DMS153 treated with DMSO at 0.1 percent for 48 hours (cell line): Measurements from ENCODE around the gene GCG.

Experiments
- DNase-seq: peaks from one replicate; lab custom pipeline; 2025; ENCODE audit not compliant: unreplicated experiment; lab: John Stamatoyannopoulos, UW

GCG gene

DNA sequence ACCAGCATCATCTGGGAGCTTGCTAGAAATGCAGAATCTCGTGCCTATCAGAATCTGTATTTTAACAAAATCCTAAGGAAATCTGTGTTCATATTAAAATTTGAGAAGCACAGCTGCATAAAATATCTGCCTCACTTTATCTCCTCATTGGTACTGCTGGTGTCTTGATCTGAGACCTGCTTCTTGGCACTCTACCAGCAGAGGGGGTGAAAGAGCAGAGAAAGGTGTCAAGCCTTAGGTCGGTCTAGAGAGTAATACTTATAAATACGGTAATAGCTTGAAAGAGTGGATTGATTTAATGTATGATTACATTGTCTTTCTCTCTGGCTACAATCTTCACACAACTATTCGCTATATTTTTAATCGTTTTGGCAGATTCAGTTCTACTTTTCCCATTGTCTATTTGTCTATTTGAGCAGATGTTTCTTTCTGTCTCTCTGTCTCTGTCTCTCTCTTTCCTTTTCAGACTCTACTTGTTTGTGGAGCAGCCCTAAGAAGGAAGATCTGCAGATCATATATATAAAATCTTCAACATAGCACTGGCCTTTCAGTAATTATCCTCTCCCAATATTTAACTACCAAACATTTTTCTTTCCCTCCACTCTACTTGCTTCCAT lies 1.7 kb upstream of the GCG start:
- DNase-seq: peak; percentile 71

DNA sequence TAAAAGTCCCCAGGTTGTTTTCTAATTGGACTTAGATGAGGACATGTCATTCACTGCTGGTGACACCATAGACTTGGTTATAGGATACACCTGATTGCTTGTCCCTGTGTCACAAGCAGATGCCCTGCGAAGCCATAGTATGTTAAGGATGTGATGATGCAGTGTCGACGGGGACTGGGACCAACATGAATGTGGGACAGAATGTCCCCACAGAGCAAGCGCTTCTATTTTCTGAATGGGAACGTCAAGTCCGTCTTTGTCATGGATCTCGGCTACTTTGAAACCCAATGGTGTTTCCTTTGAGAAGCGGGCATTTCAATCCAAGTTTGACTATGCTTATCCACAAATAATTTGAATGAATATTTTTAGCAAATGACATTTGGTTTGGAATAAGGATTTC lies 2.1 kb downstream of the GCG start:
- DNase-seq: no peak

DNA sequence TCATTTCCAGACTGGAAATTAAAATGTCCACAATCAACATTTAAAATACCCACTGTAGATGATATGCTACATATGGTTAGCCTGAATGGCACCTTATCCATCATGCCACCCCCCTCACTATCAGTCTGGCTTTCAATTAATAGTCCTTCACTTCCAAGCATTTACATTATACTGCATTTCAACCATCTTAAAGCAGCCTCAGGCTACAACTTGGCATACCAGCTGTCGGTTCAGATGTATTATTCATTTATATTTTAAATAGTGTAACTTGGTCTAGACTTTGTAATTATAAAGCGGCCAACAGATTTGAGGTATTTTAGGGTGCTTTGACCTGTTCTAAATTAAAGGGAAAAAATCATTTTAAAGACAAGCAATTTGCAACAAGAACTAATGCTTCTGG lies 2.6 kb downstream of the GCG start:
- DNase-seq: no peak

DNA sequence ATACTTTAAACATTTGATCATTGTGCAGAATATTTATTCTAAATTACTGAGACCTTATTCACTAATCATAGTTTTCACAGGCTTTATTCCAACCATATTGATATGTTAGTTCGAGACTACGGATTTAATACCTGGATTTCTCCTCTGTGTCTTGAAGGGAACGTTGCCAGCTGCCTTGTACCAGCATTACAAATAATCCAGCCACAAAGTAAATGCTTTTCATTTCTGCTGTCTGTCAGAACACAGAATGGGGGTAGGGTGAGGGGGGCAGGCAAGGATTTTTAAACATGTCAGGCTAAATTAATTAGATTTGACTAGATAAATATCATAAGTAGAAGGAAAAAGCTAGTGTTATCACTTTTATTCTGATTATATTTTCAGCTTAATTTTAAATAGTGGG lies 3.1 kb downstream of the GCG start:
- DNase-seq: no peak

DNA sequence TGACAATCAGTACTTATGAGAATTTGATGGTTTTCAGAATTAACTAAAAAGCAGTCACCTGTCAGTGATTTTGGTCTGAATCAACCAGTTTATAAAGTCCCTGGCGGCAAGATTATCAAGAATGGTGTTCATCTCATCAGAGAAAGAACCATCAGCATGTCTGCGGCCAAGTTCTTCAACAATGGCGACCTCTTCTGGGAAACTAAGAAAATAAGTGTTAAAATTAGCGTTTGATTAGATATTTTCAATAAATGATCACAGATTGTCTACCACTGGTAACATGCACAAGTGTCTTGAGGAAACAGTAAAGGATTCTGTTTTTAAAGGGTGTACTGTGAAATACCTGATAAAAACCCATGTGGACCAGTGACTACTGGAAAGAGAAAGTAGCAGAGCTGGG lies 8.1 kb downstream of the GCG start:
- no peak for DNase-seq

DNA sequence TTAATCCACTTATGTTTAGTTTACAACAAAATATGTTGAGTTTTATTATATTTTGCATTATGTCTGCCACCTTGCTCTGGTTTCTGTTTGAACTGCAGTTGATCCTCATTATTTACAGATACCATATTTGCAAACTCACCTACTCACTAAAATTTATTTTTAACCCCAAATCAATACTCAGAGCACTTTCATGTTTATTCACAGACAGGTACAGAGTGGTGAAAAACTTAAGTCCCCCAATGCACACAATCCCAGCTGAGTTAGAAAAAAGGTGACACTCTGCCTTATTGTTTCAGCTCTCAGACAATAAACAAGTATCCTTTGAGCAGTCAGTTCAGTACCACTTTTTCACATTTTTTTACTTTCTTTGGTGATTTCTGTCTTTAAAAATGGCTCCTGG lies 13.7 kb downstream of the GCG start:
- no peak for DNase-seq

DNA sequence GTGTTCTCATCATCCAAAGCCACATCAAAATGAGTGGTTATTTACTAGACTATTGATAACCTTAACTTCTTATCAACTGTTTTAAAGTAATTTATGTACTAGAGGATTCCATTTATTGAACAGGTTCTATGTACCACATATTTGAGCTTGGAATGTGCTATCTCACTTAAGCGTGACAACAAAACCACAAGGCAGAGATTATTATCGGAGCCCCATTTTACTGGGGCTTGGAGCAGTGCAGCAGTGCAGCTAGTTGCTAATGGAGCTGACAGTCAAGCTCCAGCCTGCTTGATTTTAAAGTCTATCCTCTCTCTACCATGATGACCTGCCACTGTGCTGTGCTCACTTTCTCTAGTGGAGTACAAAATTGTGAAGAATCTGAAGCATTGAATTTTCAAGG lies 24.6 kb downstream of the GCG start:
- no peak for DNase-seq

DNA sequence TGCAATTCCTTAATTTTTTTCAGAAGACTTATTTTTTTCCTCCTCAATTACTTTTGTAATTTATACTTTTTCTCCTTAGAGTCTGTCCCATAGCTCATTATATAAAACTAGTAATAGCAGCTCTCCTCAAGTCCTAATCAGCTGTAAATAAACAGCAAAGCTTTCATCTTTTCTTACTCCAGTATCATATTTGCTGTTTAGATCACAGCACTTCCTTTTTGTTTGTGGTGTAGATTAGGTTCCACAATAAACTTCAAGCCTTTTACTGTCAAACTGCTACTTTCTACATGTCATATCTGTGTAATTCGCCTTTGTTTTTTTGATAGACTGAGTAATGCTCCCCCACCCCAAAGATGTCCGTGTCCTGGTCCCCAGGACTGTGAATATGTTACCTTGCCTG lies 25.5 kb downstream of the GCG start:
- no peak for DNase-seq

DNA sequence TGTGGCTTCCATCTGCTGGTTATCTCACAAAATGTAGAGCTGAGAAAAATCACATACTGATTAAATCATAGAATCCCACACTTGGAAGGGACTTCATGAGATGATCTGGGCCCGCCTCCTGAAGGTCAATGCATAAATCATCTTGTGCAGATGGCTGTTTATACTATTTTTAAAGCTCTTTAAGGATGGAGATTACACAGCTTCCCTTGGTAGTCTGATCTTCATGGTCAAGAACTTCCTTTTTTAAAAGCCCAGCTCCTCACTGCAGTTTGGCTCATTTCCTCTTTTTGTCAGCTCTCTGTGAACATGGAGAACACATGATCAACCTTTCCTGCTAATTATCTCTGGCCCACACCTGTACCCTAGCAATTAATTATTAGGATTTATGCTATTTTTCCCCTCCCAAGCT lies 25.9 kb downstream of the GCG start:
- DNase-seq: no peak

DNA sequence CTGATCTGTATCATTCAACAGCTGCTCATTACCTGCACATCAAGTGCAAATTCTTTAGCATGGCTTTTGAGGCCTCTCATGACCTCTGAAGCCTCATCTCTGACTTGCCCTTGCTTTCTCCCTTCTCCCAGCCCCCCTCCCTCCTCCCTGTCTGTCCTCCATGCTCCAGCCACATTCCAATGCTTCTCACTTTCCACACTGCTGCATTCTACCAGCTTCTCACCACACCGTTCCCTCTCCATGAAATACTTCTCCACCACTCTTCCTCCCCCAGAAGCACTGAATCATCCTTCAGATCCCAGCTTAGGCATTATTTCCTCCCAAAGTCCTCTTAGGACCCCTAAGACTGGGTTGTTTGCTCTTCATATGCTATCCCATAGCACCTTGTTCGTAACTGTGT lies 26.9 kb downstream of the GCG start:
- DNase-seq: no peak

DNA sequence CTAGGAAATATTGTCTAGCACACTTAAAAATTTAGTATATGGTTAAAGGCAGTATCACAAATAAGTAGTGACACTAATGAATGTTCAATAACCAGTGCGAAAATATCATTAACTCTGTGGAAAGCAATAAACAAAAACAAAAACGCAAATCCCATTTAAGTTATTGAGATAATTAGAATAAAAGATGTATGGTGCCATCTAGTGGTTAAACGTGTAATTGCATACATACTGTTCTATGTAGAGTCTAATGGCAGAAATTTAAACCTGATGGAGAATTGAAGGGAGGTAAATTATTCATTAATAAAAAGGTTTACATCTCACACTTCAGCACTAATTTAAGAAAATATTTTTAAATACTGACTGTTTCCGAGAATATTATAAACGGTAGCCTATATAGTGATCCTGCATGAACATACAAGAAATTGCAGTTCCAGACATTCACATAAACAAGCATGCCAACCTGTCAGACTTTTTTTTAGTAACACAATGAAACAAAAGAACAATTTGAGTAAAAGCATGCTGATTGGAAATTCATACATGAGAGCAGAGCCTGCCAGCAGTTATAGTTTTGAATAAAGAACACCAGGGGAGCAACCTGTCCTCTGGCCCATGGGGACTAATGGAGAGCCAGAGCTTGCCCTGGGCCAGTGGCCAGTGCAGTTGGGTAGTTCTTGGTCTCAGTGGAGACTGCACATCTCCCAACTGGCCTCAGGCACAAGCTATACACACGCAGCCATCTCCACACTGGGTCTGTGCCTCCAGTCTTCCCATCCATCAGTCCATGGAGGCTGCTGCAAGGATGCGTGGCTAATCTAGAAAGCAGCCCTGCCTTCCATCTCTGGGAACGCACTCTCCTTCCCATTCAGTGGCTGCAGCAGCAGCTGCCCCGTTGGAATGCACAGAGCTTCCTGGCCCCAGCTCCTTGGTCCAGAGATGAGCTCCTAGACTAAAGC lies 28.0 kb downstream of the GCG start:
- peak; percentile 49 for DNase-seq

DNA sequence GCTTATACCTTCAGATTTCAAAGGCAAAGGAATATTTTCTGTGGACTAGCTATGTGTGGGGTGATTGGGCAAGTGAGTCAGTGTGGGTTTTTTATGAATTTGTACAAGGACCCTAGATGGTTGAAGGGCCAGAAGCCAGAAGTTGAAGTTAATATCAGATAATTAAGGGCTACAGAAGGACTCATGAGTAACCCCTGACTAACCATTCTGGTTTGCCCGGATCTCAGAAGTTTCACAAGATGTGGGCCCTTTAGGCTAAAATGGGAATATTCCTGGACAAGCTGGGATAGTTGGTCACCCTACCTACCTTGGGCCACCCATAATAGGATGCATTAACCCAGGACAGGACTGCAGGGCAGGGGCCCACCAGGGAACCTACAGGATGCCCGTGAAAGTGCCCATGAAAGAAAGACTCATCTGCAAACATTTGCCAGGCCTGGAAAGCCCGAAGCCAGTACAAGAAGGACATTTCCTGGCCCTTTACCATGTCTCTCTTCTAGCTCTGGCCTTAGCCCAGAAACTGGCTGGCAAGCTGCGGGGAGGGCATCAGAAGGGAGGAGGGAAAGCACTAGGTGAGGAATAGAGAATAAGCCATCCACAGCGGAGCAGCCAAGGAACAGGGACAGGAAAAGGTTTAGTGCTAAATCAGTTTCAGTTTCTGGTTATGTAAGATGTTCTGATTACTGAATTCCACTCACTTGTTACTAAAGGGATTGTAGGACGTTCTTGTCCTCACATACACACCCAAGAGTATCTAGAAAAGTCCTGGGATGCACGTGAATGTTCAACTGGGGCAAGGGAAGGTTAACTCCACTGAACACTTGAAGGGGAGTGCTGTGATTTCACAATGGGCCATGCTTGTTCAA lies 33.6 kb downstream of the GCG start:
- DNase-seq: no peak

DNA sequence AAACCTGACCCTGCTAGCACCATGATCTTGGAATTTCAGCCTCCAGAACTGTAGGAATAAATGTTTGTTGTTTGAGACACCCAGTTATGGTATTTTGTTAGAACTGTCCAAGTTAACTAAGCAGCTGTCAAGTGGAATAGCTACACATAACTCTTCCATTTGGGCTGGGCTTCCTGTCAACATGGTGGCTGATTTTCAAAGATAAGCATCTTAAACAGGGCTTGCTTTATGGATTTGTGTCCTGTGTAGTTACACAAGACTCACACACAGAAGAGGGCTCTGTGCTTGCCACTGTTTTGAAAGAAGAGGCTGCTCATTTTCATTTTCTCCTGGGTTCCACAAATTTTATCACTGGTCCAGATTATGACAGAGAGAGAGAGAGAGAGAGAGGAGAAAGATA lies 35.7 kb downstream of the GCG start:
- DNase-seq: no peak

DNA sequence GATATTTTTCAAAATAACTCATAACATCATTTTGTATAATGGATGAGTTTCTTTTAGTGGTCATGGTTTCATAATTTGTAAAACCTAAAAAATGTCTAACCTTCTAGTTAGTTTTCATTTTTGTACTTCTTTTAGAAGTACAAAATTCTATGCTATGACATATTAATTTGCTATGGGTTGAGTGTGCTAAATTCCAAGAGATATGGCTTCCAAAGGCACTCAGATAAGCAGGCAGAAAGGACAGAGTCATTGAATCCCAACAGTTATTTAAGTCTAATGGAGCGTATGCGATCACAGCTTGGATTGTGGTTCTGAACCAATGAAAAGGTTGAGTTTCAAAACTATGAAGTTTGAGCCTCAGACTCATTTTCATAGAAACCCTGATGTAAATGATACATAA lies 37.0 kb downstream of the GCG start:
- DNase-seq: no peak

DNA sequence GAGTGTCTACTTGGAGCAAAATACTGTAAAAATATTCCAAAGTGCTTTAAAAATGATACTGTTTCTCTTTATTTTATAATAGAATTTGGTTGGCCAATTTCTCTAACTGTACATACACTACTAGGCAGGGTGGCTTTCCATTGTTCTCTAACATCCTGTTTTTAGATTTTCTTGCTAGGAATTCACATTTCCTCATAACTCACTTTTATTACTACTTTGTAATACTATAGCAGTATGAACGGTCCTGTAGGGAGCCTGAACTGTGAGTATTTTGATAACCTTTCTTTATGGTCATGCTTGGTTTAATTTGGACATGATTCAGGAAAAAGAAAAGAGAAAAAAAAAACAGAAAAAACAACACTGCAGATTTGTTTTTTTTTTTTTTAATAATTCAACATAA lies 37.8 kb downstream of the GCG start:
- DNase-seq: no peak

DNA sequence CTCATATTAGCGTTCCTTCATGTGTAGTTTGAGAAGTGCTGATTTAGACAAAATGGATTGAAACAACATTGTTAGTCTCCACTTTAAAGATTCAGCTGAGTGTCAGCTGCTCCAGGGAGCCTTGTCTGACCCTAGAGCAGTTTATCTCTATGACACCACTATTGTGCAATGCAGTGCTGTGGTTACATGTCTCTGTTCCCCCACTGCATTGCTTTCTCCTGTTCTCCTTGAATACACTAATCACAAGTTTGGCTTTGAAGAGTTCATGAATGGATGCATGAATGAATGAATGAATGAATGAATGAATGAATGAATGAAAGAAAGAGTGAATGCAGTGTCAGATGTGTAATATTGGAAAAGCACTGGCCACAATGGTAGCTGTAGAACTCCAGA lies 38.3 kb downstream of the GCG start:
- DNase-seq: no peak

DNA sequence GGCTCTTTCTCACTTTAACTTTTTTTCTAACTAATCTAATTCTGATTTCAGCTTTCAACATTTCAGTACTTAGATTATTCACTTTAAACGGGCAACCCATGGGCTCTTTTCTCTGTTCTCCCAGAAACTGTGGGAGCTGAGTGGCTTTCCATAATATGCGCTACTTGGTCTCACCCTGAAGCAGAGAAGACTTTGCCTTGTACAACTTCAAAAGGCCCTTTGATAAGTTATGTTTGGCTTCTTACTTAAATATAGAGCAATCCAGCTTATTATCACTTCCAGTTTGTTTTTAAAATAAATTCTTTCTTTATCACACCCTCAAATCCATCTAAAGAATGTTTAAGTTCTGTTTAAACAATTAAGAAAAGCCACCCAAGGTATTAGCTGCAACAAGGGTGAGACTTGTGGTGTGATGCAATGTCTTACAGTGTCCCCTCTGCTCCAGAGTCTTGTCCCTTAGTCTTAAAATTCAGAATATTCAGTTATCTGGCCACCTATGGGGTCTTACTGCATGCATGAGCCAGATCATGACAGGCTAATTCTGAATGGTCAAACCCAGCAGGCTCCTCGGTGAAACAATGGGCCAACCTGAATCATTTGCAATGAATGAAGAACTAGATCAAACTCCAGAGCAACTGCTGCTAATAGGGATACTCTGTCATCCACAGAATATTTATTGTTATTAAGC lies 38.8 kb downstream of the GCG start:
- DNase-seq: no peak

DNA sequence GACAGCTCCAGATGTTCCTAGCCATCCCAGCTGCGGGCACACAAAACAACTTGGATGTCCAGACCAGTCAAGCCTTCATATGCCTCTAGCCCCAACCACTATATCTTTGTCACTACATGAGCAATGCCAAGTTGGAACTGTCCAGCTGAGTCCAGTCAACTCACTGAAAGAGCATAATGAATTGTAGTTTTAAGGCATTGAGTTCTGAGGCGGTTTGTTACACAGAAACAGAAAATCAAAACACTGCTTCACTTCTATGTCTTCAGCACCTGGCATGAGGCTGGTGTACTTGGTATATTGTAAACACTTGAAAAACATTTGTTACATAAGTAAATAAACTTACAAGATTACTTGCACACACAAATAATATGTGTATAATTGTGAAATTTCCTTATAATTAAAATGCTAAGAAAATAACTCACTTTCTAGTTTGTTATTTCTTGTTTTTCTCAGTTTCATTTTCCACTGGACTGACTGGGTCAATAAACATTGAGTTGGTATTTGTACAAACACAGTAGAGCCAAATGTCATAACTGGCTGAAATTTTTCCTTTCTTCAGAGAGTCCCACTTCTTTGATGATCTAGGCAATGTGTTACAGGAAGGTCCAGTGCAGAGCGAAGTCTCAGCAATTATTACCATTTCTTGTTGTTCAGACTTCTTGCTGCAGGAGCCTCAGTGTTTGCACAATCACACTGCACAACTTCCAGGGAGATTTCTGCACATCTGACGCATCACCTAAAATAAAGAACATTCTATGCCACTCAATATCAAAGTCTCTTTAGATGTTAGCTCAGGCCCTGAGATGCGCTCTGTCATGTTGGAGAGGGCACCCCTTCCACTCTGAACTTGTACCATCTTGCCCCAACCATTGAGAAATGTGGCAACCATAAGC lies 39.8 kb downstream of the GCG start:
- DNase-seq: no peak

DNA sequence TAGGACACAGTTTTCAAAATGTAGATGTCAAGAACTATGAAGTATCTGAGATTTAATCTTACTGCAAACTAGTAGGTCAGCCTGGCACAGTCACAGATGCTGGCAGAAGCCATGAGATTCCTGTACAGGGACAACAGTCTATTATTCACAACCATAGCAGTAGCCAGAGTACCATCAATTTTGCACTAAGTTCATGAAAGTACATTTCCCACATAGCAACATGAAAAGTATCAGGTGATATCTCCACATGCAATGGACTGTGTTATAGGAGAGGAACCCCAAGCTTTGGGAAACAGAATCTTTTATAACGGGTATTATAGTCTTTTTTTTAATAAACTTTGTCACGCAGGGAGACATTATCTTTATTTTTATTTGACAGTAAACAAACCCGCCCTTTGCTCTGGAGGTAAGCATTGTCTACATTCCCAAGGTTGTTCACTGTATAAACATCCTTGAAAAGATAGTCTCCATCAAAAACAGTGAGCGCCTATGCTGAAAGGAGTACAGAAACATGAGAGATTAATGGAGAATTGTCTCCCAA lies 44.6 kb downstream of the GCG start:
- no peak for DNase-seq

DNA sequence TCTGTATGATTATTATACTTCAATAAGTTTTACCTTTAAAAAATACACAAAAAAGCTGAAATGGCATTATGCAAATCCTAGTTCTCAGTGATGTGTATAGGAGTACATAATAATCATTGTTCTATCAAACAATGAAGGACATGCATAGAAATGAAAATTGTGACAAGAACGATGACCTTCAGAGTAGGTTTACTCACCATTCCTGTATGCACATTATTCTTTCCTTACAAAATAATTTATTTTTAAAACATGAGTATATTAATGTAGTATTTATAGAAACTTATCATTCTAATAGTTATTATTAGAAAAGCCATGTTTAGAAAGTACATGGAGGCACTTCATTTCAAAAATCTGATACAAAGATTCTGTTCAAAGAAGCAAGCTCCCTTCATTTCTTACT lies 45.3 kb downstream of the GCG start:
- no peak for DNase-seq
